Activated effector memory CD4-positive, alpha-beta T cell treated with Interleukin-2 at 50 U/mL for 16 hours (primary cell): Measurements from ENCODE around the gene TMEM203.

Experiments
- DNase-seq: peaks from one replicate; pipeline ENCODE4 v3.0.0-alpha.2; 2020

TMEM203 gene

GRCh38 chr9:137163365-137163715, 42.1 kb downstream of the TMEM203 start:
- DNase-seq: no peak

GRCh38 chr9:137162505-137163364, 42.7 kb downstream of the TMEM203 start:
- no peak for DNase-seq

GRCh38 chr9:137161558-137162486, 43.6 kb downstream of the TMEM203 start:
- no peak for DNase-seq

GRCh38 chr9:137160716-137161557, 44.5 kb downstream of the TMEM203 start:
- DNase-seq: no peak

GRCh38 chr9:137160054-137160425, 45.4 kb downstream of the TMEM203 start:
- no peak for DNase-seq

- no peak for DNase-seq
Observed at GRCh38 chr9:137159105-137160053, 46.1 kb downstream of the TMEM203 start.

- no peak for DNase-seq
Observed at GRCh38 chr9:137158625-137159024, 46.8 kb downstream of the TMEM203 start.

GRCh38 chr9:137157618-137158415, 47.6 kb downstream of the TMEM203 start:
- no peak for DNase-seq

GRCh38 chr9:137156567-137157375, 48.7 kb downstream of the TMEM203 start:
- peak; percentile 31 for DNase-seq
